HG03196 (cell line): ENCODE measurements around the gene IQSEC1.

Experiments
- ATAC-seq: cut with Tn5 transposase; IDR thresholded peaks from one replicate; pipeline ENCODE4 v1.9.1; 2021; ENCODE audit not compliant: unreplicated experiment

Gene IQSEC1

GRCh38 chr3:12944849-12945248 is 128.4 kb downstream of the IQSEC1 start:
- ATAC-seq = no peak

GRCh38 chr3:12944413-12944812 is 128.8 kb downstream of the IQSEC1 start:
- no peak for ATAC-seq

- ATAC-seq = no peak
These were observed 129.9 kb downstream of the IQSEC1 start for GRCh38 chr3:12943124-12944021.

GRCh38 chr3:12941495-12942023 is 131.7 kb downstream of the IQSEC1 start:
- ATAC-seq = no peak

- no peak for ATAC-seq
These were observed 132.4 kb downstream of the IQSEC1 start for GRCh38 chr3:12940854-12941253.

- no peak for ATAC-seq
These were observed 134.1 kb downstream of the IQSEC1 start for GRCh38 chr3:12939137-12939536.

GRCh38 chr3:12938258-12938711 is 134.9 kb downstream of the IQSEC1 start:
- no peak for ATAC-seq

- ATAC-seq = no peak
These were observed 137.1 kb downstream of the IQSEC1 start for GRCh38 chr3:12935861-12936830.

GRCh38 chr3:12935023-12935860 is 138.0 kb downstream of the IQSEC1 start:
- ATAC-seq = no peak

- ATAC-seq = no peak
These were observed 138.8 kb downstream of the IQSEC1 start for GRCh38 chr3:12934431-12934830.

- no peak for ATAC-seq
These were observed 139.3 kb downstream of the IQSEC1 start for GRCh38 chr3:12933901-12934300.

GRCh38 chr3:12932754-12933153 is 140.5 kb downstream of the IQSEC1 start:
- no peak for ATAC-seq

GRCh38 chr3:12932347-12932746 is 140.9 kb downstream of the IQSEC1 start:
- no peak for ATAC-seq

GRCh38 chr3:12931273-12931905 is 141.8 kb downstream of the IQSEC1 start:
- no peak for ATAC-seq

- no peak for ATAC-seq
These were observed 143.4 kb downstream of the IQSEC1 start for GRCh38 chr3:12929801-12930200.

GRCh38 chr3:12926660-12927059 is 146.6 kb downstream of the IQSEC1 start:
- no peak for ATAC-seq

- ATAC-seq = no peak
These were observed 147.6 kb downstream of the IQSEC1 start for GRCh38 chr3:12925648-12926047.

- no peak for ATAC-seq
These were observed 148.8 kb downstream of the IQSEC1 start for GRCh38 chr3:12924437-12924836.

- ATAC-seq = no peak
These were observed 150.3 kb downstream of the IQSEC1 start for GRCh38 chr3:12922881-12923431.

- no peak for ATAC-seq
These were observed 150.9 kb downstream of the IQSEC1 start for GRCh38 chr3:12922306-12922705.
